Measurements from ENCODE around the gene STK36. TPM values are rescaled to one million over a fixed set of nuclear protein-coding genes. Genes with fewer than 3 reads are reported as not detected.

The STK36 gene
- polyA plus RNA-seq, 2 of the 4 experiments (the other 2 are of a cell fraction): 20.6 to 29.9 TPM

GRCh38 chr2:218743068-218743467 lies 71.2 kb downstream of the STK36 start:
- no peak overlapping the region for H3K27ac ChIP-seq
- DNase-seq (ENCODE audit: low read depth in 1 of 2, low spot score in 1 of 2) (no peak), FAIRE-seq (no peak), ATAC-seq (no peak)
- POLR2A ChIA-PET: no interaction called here
- no peaks in the 10 kb centered on the region for H3K9me3 ChIP-seq
- 78% methylated on average over 6 of the region's 6 CpGs for WGBS (ENCODE audit: missing lambda C conversion rate)
- peaks cover 5% of the 10 kb centered on the region; the same call in 1 of the 3 replicates for H3K4me1 ChIP-seq
- CTCF ChIA-PET: interaction anchor here (2.9 kb wide), 1 partner anchor 11 kb away, joined by 9 read pairs; no protein-coding TSS in a partner anchor
- H3K4me3 ChIP-seq: no peak overlapping the region
- TF ChIP-seq NFE2L2 (conservative IDR thresholded peaks at IDR 0.05; ENCODE audit: low read length): no peak
- TF ChIP-seq RAD21 (conservative IDR thresholded peaks at IDR 0.05 in 1 of 2, IDR thresholded peaks at IDR 0.05 in 1 of 2): no peak
- TF ChIP-seq EHF (CRISPR knock-in tag; IDR thresholded peaks at IDR 0.05): no peak
- no peak for TF ChIP-seq FOSL2 (IDR thresholded peaks at IDR 0.05)
- no peak for TF ChIP-seq FOSL2 (CRISPR knock-in tag; IDR thresholded peaks at IDR 0.05)
- no peak for TF ChIP-seq HOXB13 (CRISPR knock-in tag; IDR thresholded peaks at IDR 0.05; ENCODE audit: low read depth)
- no peak for TF ChIP-seq RFX5 (IDR thresholded peaks at IDR 0.05)
- no peak for TF ChIP-seq PHF8 (IDR thresholded peaks at IDR 0.05; ENCODE audit: borderline replicate concordance, low read depth)
- TF ChIP-seq KDM5A (IDR thresholded peaks at IDR 0.05): no peak
- no peak for TF ChIP-seq USF2 (IDR thresholded peaks at IDR 0.05)
- no peak for TF ChIP-seq KDM1A (IDR thresholded peaks at IDR 0.05; ENCODE audit: low read depth)
- no peak for TF ChIP-seq ZSCAN20 (CRISPR knock-in tag; IDR thresholded peaks at IDR 0.05)
- no peak for TF ChIP-seq PBX3 (IDR thresholded peaks at IDR 0.05)
- no peak for TF ChIP-seq JUNB (IDR thresholded peaks at IDR 0.05)
- no peak for TF ChIP-seq JUN (IDR thresholded peaks at IDR 0.05)
- no peak for TF ChIP-seq CHD4 (IDR thresholded peaks at IDR 0.05; ENCODE audit: borderline replicate concordance)
- TF ChIP-seq HDAC2 (IDR thresholded peaks at IDR 0.05): no peak
- TF ChIP-seq HOXB5 (CRISPR knock-in tag; IDR thresholded peaks at IDR 0.05): no peak
- no peak for TF ChIP-seq SMC3 (IDR thresholded peaks at IDR 0.05)
- TF ChIP-seq NR3C1 (IDR thresholded peaks at IDR 0.05): no peak
- no peak for TF ChIP-seq CEBPB (IDR thresholded peaks at IDR 0.05)
- no peak overlapping the region for H3K4me2 ChIP-seq

- CTCF ChIA-PET: interaction anchor here (0.9 to 2.9 kb wide), 4 partner anchors 12 to 103 kb away, joined by 3 to 10 read pairs (median 7); no protein-coding TSS in a partner anchor
- H3K4me1 ChIP-seq: peaks cover 5% of the 10 kb centered on the region; the same call in 1 of the 3 replicates
- ATAC-seq (no peak), DNase-seq (ENCODE audit: low read depth in 1 of 2, low spot score in 1 of 2) (no peak), FAIRE-seq (no peak)
- TF ChIP-seq EHF (CRISPR knock-in tag; IDR thresholded peaks at IDR 0.05): no peak
- TF ChIP-seq HMGXB4 (CRISPR knock-in tag; IDR thresholded peaks at IDR 0.05; ENCODE audit: borderline replicate concordance): no peak
- no peak for TF ChIP-seq GATA3 (IDR thresholded peaks at IDR 0.05; ENCODE audit: borderline replicate concordance)
- no peak for TF ChIP-seq ZNF302 (CRISPR knock-in tag; IDR thresholded peaks at IDR 0.05)
- no peak for TF ChIP-seq HOXB5 (CRISPR knock-in tag; IDR thresholded peaks at IDR 0.05)
- no peak for TF ChIP-seq RAD21 (conservative IDR thresholded peaks at IDR 0.05 in 1 of 2, IDR thresholded peaks at IDR 0.05 in 1 of 2)
- no peak for TF ChIP-seq EHMT2 (IDR thresholded peaks at IDR 0.05; ENCODE audit: low read depth)
- TF ChIP-seq HEYL (CRISPR knock-in tag; IDR thresholded peaks at IDR 0.05): no peak
- H3K9me3 ChIP-seq: no peaks in the 10 kb centered on the region
- H3K4me2 ChIP-seq: no peak overlapping the region
- no peak overlapping the region for H3K27ac ChIP-seq
- no peak overlapping the region for H3K4me3 ChIP-seq
- WGBS (ENCODE audit: missing lambda C conversion rate): 88% methylated on average over 3 of the region's 3 CpGs
- POLR2A ChIA-PET: no interaction called here
These were observed 72.7 kb downstream of the STK36 start for GRCh38 chr2:218744615-218745014.
